K562 (cell line): ENCODE results near the gene SELENOK.

ENCODE experiments used
- CTCF ChIP-seq, 3 experiments: IDR thresholded peaks in 2 of 3; conservative IDR thresholded peaks in 1 of 3; 2 replicates each; pipeline ENCODE4 v1.5.1; 2011 to 2012; ENCODE audit warnings: low read length in 3 of 3, mild to moderate bottlenecking in 3 of 3, control low read depth in 2 of 3, improper control_type of control experiment in 1 of 3, inconsistent platforms in 1 of 3, low read depth in 1 of 3, mixed read lengths in 1 of 3, moderate library complexity in 1 of 3; ENCODE audit not compliant: insufficient read depth in 2 of 3
- FOXJ3 ChIP-seq: sonication (generic); formaldehyde crosslinking; IDR thresholded peaks from 2 replicates; pipeline ENCODE4 v1.4.0; 2020; ENCODE audit warnings: mild to moderate bottlenecking, missing genetic modification reagents

DNA sequence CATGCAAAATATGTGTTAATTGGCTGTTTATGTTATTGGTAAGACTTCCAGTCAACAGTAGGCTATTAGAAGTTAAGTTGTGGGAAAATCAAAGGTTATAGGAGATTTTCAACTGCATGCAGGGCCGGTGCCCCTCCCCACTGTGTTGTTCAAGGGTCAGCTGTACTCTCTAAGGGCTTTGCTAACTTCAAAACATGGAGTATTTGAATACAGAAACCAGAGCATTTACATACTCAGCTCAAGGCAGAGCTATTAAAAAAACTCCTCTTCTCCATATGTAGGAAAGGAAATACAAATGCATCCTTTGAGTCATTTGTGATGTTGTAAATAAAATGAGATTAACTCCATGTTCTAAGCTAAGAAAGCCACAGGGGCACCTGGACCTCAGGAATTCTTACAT, 28.5 kb downstream of the SELENOK start:
- TF ChIP-seq FOXJ3 (CRISPR knock-in tag): no peak
- no peak for TF ChIP-seq CTCF (IDR thresholded peaks at IDR 0.05 in 2 of 3, conservative IDR thresholded peaks at IDR 0.05 in 1 of 3; ENCODE audit: insufficient read depth in 2 of 3, low read depth in 1 of 3, low read length in 3 of 3)
